ENCODE data around the gene TANK.

The TANK gene

GRCh38 chr2:161133366-161133765, 26.9 kb upstream of the TANK start:
- no peak for DNase-seq (ENCODE audit: low spot score)

GRCh38 chr2:161134547-161135518, 25.4 kb upstream of the TANK start:
- no peak for DNase-seq (ENCODE audit: low spot score)

- DNase-seq (ENCODE audit: low spot score), result no peak
Measured at GRCh38 chr2:161135951-161136593, 24.2 kb upstream of the TANK start.

GRCh38 chr2:161136696-161137324, 23.4 kb upstream of the TANK start:
- DNase-seq (ENCODE audit: low spot score), result no peak

GRCh38 chr2:161138429-161138828, 21.8 kb upstream of the TANK start:
- DNase-seq (ENCODE audit: low spot score), result no peak

- no peak for DNase-seq (ENCODE audit: low spot score)
Measured at GRCh38 chr2:161139098-161139987, 20.9 kb upstream of the TANK start.

- DNase-seq (ENCODE audit: low spot score), result no peak
Measured at GRCh38 chr2:161141033-161141432, 19.2 kb upstream of the TANK start.

- no peak for DNase-seq (ENCODE audit: low spot score)
Measured at GRCh38 chr2:161146209-161146775, 13.9 kb upstream of the TANK start.

GRCh38 chr2:161146996-161147395, 13.2 kb upstream of the TANK start:
- no peak for DNase-seq (ENCODE audit: low spot score)

- DNase-seq (ENCODE audit: low spot score), result no peak
Measured at GRCh38 chr2:161147856-161148255, 12.4 kb upstream of the TANK start.

- DNase-seq (ENCODE audit: low spot score), result no peak
Measured at GRCh38 chr2:161150704-161151103, 9.5 kb upstream of the TANK start.

- DNase-seq (ENCODE audit: low spot score), result no peak
Measured at GRCh38 chr2:161152302-161152701, 7.9 kb upstream of the TANK start.

- DNase-seq (ENCODE audit: low spot score), result no peak
Measured at GRCh38 chr2:161158882-161159281, 1.3 kb upstream of the TANK start.

- DNase-seq (ENCODE audit: low spot score), result no peak
Measured at GRCh38 chr2:161159456-161160225, 587 bp upstream of the TANK start.

GRCh38 chr2:161161074-161161706, 962 bp downstream of the TANK start:
- no peak for DNase-seq (ENCODE audit: low spot score)

- no peak for DNase-seq (ENCODE audit: low spot score)
Measured at GRCh38 chr2:161163440-161163839, 3.2 kb downstream of the TANK start.

GRCh38 chr2:161164161-161164560, 3.9 kb downstream of the TANK start:
- no peak for DNase-seq (ENCODE audit: low spot score)

GRCh38 chr2:161165266-161165665, 5.0 kb downstream of the TANK start:
- DNase-seq (ENCODE audit: low spot score), result no peak

GRCh38 chr2:161165811-161166210, 5.6 kb downstream of the TANK start:
- DNase-seq (ENCODE audit: low spot score), result no peak
